ENCODE measurements around the gene ZNRF2. TPM values are rescaled to one million over a fixed set of nuclear protein-coding genes. Genes with fewer than 3 reads are reported as not detected.

ZNRF2 gene
- total RNA-seq = 8.7 TPM
- long read RNA-seq, transcript ZNRF2-201 (5 exons, 3,460 nt) = major isoform, 14 of 16 reads
- long read RNA-seq, partial matches to known transcripts = 0 of 16 reads
- long read RNA-seq, other reads (novel, unspliced or antisense) = 2 of 16 reads

GRCh38 chr7:30284298-30285066, at the start of gene ZNRF2:
ZNRF2 (plus strand) TSS chr7:30284597; CDS start chr7:30285358, 761 bp downstream.
- intact Hi-C loops (cut with DNase I) = loop anchor here (1.0 to 10.0 kb wide), 2 partner anchors 111 to 190 kb away; partner anchors contain the start of gene NOD1
- ATAC-seq (peak; percentile 97), DNase-seq (ENCODE audit: missing footprints) (peak; percentile 99)

- DNase-seq (ENCODE audit: missing footprints) = no peak
- intact Hi-C loops (cut with DNase I) = no loop called here
- peak; percentile 51 for ATAC-seq
Measured at GRCh38 chr7:30237271-30237695, 47.1 kb upstream of the ZNRF2 start.

DNA sequence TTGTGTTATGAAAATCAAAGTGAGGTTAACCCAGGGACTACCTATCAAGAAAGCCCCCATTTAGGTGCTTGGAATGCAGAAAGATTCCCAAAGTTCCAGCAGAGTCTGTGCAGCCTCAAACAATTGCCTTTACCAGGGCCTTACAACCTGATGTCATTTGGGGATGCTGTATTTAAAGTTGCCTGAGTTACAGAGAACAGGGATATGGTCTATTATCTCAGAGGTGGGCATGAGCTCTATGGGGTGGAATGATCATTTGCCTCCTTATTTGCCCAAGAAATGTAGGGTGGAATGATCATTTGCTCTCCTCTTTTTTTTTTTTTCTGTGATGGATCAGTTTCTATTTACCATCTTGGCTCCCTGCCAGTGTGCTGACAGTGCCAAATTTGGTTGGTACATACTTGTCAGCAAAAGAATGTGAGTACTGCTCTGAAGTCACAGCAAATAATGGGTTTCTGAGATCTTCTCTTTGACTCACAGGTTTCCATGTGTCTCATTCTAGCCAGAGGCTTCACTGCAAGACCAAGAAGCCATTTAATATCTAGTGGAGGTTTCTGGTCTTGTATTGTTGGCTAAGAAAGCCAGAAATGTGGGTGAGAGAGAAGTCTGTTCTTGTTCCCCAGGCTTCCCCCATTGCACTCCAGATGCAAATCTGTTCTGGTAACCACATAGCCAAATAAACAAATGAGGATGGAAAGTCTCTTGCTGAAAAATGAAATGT, 45.5 kb upstream of the ZNRF2 start:
- peak; percentile 74 for DNase-seq (ENCODE audit: missing footprints)
- ATAC-seq = peak; percentile 36
- intact Hi-C loops (cut with DNase I) = no loop called here

- intact Hi-C loops (cut with DNase I) = no loop called here
- no peak for DNase-seq (ENCODE audit: missing footprints)
- ATAC-seq = peak; percentile 74
Measured at GRCh38 chr7:30240106-30240800, 44.1 kb upstream of the ZNRF2 start.

- no peak for ATAC-seq
- no peak for DNase-seq (ENCODE audit: missing footprints)
- intact Hi-C loops (cut with DNase I) = no loop called here
Measured at GRCh38 chr7:30241767-30242166, 42.6 kb upstream of the ZNRF2 start.

GRCh38 chr7:30244340-30244739, 40.1 kb upstream of the ZNRF2 start:
- ATAC-seq = no peak
- intact Hi-C loops (cut with DNase I) = no loop called here

DNA sequence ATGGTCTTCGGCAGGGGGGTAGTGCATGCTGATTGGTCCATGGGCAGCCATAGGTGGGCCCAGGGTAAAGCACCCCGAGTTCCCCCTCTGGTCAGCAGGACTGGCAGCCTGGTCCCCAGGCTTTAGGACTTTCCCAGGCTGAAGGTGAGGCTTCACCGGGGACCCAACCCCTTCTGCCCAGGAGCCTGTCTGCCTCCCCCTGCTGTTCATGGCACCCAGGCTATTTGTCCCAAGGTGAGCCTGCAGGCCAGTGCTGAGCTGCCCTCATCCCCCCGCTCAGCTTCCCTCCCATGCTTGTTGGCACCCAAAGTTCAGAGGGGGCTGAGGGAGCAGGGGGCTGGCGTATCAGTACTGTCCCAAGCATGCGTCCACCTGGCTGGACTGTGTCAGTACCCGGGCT, 38.5 kb upstream of the ZNRF2 start:
- intact Hi-C loops (cut with DNase I) = no loop called here
- ATAC-seq = no peak

More at GRCh38 chr7:30244340-30244739, 40.1 kb upstream of the ZNRF2 start:
- DNase-seq (ENCODE audit: missing footprints) = no peak

GRCh38 chr7:30246392-30246791, 38.0 kb upstream of the ZNRF2 start:
- DNase-seq (ENCODE audit: missing footprints) (no peak), ATAC-seq (no peak)
- intact Hi-C loops (cut with DNase I) = no loop called here

More for the DNA sequence above, 38.5 kb upstream of the ZNRF2 start:
- no peak for DNase-seq (ENCODE audit: missing footprints)

DNA sequence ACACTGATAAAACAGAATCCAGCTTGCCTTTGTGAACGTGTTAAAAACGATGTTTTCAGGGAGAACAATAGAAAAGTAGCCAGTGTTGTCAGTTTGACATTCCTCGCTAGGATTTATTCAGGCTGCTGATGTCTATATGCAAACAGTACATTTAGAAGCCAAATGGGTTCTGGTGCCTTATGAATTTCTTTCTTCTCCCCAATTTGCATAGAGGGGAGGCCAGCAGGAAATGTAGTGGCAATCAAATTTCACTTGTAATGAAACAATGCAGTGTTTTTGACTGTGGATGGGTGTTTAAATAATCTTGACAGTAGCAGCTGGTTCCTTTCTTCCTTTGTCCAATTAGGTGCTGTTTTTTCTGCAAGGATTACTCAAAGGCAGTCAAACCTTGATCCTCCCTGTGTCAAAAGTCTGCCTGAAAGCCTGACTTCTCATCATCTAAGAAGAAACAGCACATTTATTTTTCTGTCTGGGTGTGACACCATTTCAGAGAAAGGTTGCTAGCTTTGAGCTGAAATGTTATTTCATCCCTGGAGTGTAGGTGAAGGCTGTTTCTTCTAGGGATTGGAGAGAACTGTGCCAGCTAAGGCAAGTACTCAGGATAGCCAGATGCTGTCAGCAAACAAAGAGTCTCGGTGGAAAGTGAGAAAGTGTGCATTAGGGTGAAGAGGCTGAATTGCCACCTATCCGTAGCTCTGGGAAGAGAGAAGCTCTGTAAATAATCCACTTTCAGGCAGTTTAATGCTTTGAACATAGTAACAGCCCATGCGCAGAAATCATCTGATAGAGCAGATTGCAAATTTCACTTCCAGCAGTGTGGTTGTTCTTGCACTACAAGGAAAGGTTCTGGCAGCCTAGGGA, 36.6 kb upstream of the ZNRF2 start:
- ATAC-seq (no peak), DNase-seq (ENCODE audit: missing footprints) (no peak)
- intact Hi-C loops (cut with DNase I) = no loop called here

GRCh38 chr7:30249316-30249715, 35.1 kb upstream of the ZNRF2 start:
- DNase-seq (ENCODE audit: missing footprints) = no peak
- ATAC-seq = no peak
- intact Hi-C loops (cut with DNase I) = no loop called here

- no peak for ATAC-seq
- intact Hi-C loops (cut with DNase I) = loop anchor here (5.0 kb wide), 1 partner anchor 78 kb away; no protein-coding TSS in a partner anchor
- no peak for DNase-seq (ENCODE audit: missing footprints)
Measured at GRCh38 chr7:30249986-30250774, 34.2 kb upstream of the ZNRF2 start.

DNA sequence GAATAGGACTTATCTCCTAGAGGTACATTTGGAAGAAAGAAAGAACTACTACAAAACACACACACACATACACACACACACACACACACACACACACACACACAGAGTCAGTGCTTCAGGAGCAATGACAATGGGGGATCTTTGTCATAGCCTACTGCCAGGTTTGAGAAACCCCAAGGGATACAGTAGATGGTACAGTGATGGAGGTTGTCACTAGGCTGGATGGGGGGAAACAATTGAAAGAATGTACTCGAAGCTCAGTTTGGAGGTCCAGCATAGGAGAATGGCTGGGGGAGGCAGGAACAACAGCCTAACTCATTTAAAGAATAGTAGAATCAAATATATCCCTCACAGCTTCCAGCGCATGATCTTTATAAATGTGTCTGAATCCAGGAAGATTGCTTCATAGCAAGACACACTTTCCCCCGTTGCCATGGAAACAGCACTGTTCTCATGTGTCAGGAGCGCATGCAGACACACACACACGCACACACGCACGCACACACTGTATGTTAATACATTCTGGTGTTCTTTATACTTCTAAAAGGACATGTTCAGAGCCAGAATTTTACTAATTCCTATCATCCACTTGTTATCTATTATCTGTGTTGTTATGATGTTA, 32.6 kb upstream of the ZNRF2 start:
- no peak for DNase-seq (ENCODE audit: missing footprints)
- intact Hi-C loops (cut with DNase I) = loop anchor here (5.0 kb wide), 1 partner anchor 80 kb away; no protein-coding TSS in a partner anchor
- ATAC-seq = no peak

GRCh38 chr7:30252885-30253795, 31.3 kb upstream of the ZNRF2 start:
- ATAC-seq (peak; percentile 94), DNase-seq (ENCODE audit: missing footprints) (peak; percentile 80)
- intact Hi-C loops (cut with DNase I) = loop anchor here (5.0 kb wide), 1 partner anchor 81 kb away; no protein-coding TSS in a partner anchor

- ATAC-seq = no peak
- intact Hi-C loops (cut with DNase I) = loop anchor here (5.0 kb wide), 1 partner anchor 81 kb away; no protein-coding TSS in a partner anchor
- DNase-seq (ENCODE audit: missing footprints) = no peak
Measured at GRCh38 chr7:30253796-30254165, 30.6 kb upstream of the ZNRF2 start.

GRCh38 chr7:30254248-30254647, 30.1 kb upstream of the ZNRF2 start:
- no peak for DNase-seq (ENCODE audit: missing footprints)
- intact Hi-C loops (cut with DNase I) = loop anchor here (5.0 kb wide), 1 partner anchor 82 kb away; no protein-coding TSS in a partner anchor
- no peak for ATAC-seq

GRCh38 chr7:30254717-30255063, 29.7 kb upstream of the ZNRF2 start:
- DNase-seq (ENCODE audit: missing footprints) (no peak), ATAC-seq (no peak)
- intact Hi-C loops (cut with DNase I) = loop anchor here (5.0 kb wide), 1 partner anchor 82 kb away; no protein-coding TSS in a partner anchor
